Activated T-helper 9 cell treated with anti-CD3 and anti-CD28 coated beads, Interleukin-2, amount 50 U/mL, for 16 hours (primary cell): ENCODE data around the gene MBD3.
"Not testable (repeated sequence)": the region's sequence is repeated elsewhere in the genome, so short reads cannot be mapped to it uniquely, and the experiment has no call there.

Experiments used
- DNase-seq: peaks from one replicate; pipeline ENCODE4 v3.0.0-alpha.2; 2020; ENCODE audit warnings: low read depth

The MBD3 gene

DNA sequence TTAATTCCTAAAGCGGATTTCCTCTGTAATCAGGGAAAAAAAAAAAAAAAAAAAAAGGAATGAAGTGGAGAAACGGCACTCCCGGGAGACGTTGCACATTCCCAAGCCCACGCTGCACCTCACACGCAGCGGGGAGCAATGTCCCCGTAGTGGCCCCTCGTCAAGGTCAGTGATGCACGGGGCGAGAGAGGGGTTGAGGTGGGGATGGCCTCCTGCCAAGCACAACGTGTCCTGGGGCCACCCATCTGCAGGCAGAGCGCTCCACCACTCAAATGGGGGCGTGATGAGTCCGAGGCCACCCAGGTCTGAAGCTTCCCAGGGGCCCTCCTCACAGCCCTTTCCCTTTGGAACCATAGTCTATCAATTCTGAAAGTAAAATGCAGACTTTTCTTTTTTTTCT lies 53.7 kb downstream of the MBD3 start:
- no peak for DNase-seq

DNA sequence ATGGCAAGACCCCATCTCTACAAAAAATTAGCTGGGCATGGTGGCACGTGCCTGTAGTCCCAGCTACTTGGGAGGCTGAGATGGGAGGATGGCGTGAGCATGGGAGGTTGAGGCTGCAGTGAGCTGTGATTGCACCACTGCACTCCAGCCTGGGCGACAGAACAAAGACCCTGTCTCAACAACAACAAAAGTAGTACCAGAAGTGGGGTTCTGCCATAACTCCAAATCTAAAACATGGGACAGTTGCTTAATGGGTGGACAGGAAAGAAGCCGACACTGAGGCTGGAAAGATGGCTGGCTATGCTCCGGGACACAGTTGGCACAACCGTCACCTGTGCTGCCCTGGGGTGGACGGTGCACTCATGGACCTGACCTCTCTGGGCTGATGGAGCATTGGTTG lies 57.0 kb downstream of the MBD3 start:
- not testable (repeated sequence) for DNase-seq

DNA sequence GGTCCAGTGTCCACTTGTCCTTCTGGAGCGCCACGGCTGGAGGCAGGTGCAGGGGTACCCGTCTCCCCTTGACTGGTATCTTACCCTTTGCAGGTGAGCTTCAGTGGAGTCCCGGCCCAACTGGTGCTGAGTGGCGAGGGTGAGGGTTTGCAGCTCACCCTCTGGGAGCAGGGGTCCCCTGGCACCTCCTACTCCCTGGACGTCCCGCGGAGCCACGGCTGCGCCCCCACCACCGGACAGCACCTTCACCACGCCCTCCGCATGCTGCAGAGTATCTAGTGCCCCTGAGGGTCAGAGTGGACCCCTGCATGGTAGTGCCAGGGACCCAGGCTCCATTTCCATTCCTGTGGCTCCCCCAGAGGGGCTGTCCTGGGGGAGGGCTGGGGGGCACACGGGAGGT lies 57.7 kb downstream of the MBD3 start:
- no peak for DNase-seq

DNA sequence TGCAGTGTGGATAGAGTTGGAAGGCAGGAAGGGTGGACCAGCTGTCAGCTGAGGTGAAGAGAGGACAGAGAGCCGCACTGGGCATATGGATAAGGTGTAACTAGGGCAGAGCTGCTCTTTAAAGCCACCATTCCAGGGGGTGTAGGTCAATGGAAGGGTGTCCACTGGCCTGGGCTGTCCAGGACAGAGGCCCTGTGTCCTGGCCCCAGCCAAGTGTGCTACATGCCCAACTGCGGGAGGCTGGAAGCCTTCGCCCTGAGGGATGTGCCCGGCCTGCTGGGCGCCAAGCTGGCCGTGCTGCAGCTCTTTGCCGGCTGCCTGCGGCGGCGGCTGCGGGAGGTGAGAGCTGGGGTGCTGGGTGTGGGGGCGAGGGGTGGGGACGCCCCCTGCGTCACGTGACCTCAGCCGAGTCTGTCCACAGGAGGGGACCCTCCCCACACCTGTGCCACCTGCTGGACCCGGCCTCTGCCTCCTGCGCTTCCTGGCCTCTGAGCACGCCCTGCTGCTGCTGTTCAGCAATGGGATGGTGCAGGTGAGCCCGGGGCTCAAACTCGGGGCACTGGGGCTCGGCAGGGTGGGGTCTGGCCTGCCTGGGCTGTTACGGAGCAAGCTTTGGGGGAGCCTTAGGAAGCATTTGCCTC lies 59.0 kb downstream of the MBD3 start:
- DNase-seq: no peak

DNA sequence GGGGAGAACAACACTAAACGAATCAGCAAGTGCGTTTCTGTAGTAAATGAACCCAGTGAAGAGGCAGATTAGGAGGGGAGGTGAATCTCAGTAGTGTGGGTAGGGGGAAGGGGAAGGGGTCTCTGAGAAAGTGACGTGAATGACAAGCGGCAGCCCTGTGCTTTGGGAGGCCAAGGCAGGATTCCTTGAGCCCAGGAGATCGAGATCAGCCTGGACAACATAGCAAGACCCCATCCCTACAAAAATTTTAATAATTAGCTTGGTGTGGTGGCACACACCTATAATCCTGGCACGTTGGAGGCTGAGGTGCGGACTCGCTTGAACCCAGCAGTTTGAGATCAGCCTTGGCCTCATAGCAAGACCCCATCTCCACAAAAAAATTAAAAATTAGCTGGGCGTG lies 60.7 kb downstream of the MBD3 start:
- DNase-seq: no peak

DNA sequence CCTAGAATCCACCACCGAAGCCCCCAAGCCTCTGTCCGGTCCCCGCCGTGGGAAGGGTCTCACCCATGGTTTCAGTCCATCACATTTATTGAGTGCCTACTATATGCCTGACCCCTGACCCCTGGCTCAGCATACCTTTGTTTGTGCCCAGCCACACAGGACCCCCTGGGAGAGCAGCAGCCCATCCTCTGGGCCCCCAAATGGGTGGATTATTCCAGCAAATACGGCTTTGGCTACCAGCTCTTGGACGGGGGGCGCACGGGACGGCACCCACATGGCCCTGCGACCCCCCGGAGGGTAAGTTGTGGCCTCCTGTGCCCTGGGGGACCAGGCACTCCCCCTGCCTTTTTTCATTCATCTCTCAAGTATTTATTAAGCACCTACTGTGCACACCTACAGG lies 61.1 kb downstream of the MBD3 start:
- no peak for DNase-seq

DNA sequence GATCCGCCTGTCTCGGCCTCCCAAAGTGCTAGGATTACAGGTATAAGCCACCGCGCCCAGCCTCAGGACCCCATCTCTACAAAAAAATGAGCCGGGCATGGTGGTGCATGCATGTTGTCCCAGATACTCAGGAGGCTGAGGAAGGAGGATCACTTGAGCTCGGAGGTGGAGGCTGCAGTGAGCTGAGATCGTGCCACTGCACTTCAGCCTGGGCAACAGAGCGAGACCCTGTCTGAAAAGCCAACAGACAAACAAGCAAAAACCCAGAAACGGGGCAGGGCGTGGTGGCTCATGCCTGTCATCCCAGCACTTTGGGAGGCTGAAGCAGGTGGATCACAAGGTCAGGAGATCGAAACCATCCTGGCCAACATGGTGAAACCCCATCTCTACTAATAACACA lies 61.8 kb downstream of the MBD3 start:
- not testable (repeated sequence) for DNase-seq

DNA sequence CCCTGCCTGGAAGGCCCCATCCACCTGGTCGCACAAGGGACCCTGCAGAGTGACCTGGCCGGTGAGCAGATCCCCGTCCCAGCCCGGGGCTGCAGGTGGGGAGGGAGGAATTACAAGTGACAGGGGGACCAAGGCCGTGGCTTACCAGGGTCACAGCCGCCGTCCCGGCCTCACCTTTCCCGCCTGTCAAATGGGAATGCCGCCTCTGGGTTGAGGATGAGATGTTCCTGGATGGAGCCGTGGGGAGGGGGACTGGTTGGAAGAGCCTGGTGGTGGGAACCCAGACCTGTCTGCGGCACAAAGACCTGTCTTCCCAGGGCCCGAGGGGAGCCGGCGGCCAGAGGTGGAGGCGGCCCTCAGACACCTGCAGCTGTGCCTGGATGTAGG lies 63.2 kb downstream of the MBD3 start:
- no peak for DNase-seq

DNA sequence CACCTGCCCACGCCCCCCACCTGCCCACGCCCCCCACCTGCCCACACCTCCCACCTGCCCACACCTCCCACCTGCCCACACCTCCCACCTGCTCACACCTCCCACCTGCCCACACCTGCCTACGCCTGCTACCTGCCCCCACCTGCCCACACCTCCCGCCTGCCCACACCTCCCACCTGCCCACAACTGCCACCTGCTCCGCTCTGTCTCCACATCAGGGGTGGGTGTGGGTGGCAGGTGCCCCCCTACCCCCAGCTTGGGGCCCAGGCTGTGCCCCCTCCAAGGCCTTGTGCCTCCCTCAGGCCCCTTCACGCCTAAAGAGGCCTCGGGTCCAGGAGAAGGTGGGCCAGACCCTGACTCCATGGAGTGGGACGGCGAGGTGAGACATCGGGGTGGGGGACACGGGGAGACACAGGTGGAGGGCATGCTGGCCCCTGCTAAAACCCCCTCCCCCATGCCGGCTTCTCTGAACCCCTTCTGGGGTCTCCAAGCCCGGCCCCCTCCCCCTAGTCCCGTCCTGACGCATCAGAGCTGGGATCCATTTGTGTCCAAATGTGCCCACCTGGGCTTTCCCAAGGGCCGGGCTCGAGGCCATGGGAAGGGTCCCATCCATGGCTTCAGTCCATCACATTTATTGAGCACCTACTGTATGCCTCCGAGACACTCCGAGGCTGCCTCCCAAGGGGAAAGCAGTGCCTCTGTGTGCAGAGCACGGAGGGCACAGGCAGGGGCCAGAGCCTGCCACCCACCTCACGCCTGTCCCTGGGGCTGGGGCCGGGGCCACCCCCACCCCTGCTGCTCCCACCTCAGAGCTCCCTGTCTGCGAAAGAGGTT lies 63.9 kb downstream of the MBD3 start:
- DNase-seq: no peak

DNA sequence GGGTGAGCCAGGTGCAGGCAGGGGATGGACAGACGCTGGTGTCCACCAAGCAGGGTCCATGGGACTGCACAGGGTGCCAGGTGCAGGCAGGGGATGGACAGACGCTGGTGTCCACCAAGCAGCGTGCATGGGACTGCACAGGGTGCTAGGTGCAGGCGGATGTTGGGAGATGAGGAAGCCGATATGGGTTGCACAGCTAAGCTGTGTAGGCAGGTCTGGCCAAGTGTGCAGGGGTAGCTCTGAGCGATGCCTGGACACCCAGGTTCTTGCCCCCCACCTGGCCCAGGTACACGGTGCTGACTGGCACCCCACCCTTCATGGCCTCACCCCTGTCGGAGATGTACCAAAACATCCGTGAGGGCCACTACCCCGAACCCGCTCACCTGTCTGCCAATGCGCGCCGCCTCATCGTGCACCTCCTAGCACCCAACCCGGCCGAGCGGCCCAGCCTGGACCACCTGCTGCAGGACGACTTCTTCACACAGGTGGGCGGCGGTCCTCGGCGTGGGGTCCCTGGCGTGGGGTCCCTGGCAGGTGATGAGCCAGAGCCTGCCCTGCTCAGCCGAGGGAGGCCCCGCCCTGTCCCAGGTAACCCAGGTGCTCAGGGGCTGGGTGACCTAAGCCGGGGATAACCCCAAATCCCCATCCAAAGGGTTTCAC lies 64.9 kb downstream of the MBD3 start:
- DNase-seq: no peak

DNA sequence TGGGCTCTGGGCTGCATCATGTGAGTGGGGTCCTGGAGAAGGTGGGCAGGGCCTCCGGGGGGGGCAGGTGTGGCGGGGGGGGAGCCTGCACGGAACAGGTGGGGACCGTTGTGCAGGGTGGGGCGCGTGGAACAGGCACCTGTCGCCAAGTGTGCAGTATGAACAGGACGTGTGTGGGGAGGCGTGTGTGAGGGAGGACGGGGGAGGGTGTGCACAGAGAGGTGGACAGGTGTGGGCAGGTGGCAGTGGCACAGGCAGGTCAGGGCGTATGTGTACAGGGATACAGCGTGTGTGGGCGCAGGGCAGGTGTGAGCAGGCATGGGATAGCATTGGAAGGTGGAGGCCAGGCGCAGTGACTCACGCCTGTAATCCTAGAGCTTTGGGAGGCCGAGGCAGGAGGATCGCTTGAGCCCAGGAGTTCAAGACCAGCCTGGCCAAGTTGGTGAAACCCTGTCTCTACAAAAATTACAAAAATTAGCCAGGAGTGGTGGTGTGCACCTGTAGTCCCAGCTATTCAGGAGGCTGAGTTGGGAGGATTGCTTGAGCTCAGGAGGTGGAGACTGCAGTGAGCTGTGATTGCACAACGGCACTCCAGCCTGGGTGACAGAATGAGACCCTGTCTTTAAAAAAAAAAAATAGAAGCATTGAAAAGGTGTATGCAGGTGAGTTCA lies 65.6 kb downstream of the MBD3 start:
- DNase-seq: no peak

DNA sequence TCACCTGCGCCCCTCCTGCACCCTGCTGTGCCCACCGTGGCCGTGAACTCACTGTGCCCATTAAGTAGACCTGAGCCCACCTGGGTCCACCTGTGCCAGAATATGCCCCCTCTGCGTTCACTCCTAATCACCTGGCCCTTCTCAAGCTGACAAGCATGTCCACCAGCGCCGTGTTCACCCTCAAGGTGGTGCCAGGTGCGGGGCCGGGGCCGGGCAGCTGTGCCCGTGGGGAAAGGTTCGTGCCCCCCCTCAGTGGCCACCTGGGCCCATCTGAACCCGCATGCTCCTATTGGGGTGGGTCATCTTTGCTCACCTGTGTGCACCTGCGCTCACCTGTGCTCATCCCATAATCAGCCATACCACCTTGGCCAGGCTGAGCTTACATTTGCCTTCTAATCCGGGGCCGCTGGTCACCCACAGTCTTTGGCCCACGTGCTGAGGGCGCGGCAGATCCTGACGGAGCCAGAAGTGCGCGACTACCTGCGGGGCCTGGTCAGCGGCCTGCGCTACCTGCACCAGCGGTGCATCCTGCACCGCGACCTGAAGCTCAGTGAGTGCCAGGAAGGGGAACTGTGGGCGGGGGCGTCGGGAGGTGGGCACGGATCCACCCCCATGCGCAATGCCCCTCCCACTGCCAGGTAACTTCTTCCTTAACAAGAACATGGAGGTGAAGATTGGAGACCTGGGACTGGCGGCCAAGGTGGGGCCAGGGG lies 66.4 kb downstream of the MBD3 start:
- DNase-seq: no peak

DNA sequence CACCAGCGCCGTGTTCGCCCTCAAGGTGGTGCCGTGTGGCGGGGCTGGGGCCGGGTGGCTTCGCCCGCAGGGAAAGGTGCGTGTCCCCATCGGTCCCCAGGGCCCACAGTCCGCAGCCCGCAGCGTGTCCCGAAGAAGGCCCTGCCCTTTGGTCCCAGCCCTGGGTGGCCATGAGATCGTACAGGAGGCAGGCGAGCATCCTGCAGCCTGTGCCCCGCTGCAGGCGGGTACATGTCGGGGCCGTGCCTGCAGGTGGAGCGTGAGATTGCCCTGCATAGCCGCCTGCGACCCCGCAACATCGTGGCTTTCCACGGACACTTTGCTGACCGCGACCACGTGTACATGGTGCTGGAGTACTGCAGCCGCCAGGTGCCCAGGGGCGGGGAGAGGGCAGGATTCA lies 67.3 kb downstream of the MBD3 start:
- DNase-seq: no peak

DNA sequence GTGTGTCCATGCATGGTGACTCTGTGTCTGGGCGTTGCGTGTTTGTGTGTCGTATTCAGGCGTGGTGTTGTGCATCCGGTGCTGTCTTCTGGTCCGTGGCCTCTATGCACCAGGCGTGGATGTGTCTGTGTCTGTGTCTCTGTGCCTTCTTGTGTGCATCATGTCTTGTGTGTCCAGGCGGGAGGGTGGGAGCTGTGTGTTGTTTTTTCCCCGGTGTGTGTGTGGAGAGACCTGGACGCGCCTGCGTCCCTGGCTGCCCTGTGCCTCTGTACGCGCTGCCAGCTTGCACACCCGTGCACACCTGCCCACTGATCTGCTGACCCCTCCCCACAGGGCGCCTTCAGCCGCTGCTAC lies 67.7 kb downstream of the MBD3 start:
- DNase-seq: no peak

DNA sequence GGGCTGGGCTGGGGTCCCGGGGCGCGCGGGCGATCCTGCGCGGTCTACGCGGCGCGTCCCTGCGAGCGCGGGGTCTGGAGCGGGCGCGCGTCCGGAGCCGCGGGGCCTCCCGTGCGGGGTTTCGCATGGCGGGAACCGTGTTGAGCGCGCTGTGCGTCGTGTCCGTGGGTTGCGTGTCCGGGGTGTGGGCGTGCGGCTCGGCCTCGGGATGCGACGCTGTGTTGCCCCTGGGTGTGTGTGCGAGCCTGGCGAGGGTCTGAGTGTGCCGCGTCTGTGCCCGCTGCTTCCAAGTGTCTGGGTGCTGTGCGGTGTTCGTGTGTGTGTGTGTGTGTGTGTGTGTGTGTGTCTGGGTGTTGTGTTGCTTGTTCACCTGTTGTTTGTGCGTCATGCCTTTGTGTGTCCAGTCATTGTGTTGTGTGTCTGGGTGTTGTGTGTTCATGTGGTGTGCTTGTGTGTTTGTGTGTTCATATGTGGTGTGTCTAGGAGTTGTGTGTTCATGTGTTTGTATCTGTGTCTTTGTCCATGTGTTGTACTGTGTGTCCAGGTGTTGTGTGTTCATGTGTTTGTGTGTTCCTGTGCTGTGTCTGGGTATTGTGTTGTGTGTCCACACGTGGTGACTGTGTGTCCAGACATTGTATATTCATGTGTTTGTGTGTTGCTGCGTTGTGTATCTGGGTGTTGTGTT lies 68.2 kb downstream of the MBD3 start:
- no peak for DNase-seq
